ENCODE data around the gene ACOT11.

GRCh38 chr1:54627196-54627595 lies 79.2 kb downstream of the ACOT11 start:
- no peak for TF ChIP-seq CTCF (IDR thresholded peaks at IDR 0.05)
- TF ChIP-seq POLR2A (IDR thresholded peaks at IDR 0.05) = no peak

Data from upper lobe of left lung (tissue), 4 donors.